Adrenal gland (tissue), 12 donors: ENCODE measurements around the gene PUSL1. TPM values are rescaled to one million over a fixed set of nuclear protein-coding genes. Genes with fewer than 3 reads are reported as not detected.

ENCODE experiments used
- DNase-seq, 7 donors: peaks; one replicate each; pipeline ENCODE4 v3.0.0-alpha.2; 2019 to 2020
- H3K27ac ChIP-seq, 5 donors: fragments of 200-600 bp; sonication (generic) in 4 of 5; 1 replicate in 3 of 5; 2 replicates in 2 of 5; pipeline versions ENCODE4 v1.5.1 to v1.8.0; 2016 to 2020; ENCODE audit warnings: mild to moderate bottlenecking in 1 of 5
- H3K27me3 ChIP-seq: fragments of 200-600 bp; 2 replicates; pipeline ENCODE4 v1.8.0; 2021
- H3K36me3 ChIP-seq, 2 donors: fragments of 200-600 bp; replicated peaks in 1 of 2; 1 replicate in 1 of 2; 2 replicates in 1 of 2; pipeline versions ENCODE4 v1.5.1 to v1.8.0; 2018 to 2022
- H3K4me1 ChIP-seq, 2 donors: fragments of 200-600 bp; replicated peaks in 1 of 2; 1 replicate in 1 of 2; 2 replicates in 1 of 2; pipeline versions ENCODE4 v1.5.1 to v1.8.0; 2018 to 2021
- H3K4me3 ChIP-seq, 4 donors: fragments of 200-600 bp; sonication (generic) in 3 of 4; one replicate each; pipeline ENCODE4 v1.5.1; 2016 to 2018
- H3K9me3 ChIP-seq, 3 donors: fragments of 200-600 bp; sonication (generic) in 1 of 3; replicated peaks in 1 of 3; 1 replicate in 2 of 3; 2 replicates in 1 of 3; pipeline versions ENCODE4 v1.5.1 to v1.8.0; 2016 to 2021
- CTCF ChIP-seq, 6 experiments: fragments of 450-650 bp in 4 of 6; fragments of 200-600 bp in 2 of 6; sonication (generic) in 1 of 6; IDR thresholded peaks; 1 replicate in 5 of 6; 2 replicates in 1 of 6; pipeline versions ENCODE4 v1.5.1 to v1.8.0; 2016 to 2021; ENCODE audit warnings: antibody characterized with exemption in 6 of 6, mild to moderate bottlenecking in 2 of 6, moderate library complexity in 1 of 6
- POLR2A ChIP-seq, 2 donors: fragments of 450-650 bp; IDR thresholded peaks; one replicate each; pipeline ENCODE4 v1.6.1; 2017; ENCODE audit warnings: antibody characterized with exemption in 2 of 2, mild to moderate bottlenecking in 2 of 2, moderate library complexity in 1 of 2
- WGBS, 4 donors: extraction: QIAGEN DNeasy Blood & Tissue Kit in 2 of 4; methylation state at CpG; one replicate each; pipeline versions ENCODE4 v1.1.5 to v1.1.7; 2013 to 2017; 5-methylcytosine and 5-hydroxymethylcytosine counted together
- intact Hi-C, 2 donors: fragments of 100-400 bp; cut with DNase I; formaldehyde crosslinking; loops; one replicate each; pipeline versions ENCODE4 v1.14.1 to v1.15.0; 2022 to 2023
- polyA plus RNA-seq, 3 donors: library from polyadenylated mRNA; stranded (reverse); fragments of 200-250 nt in 2 of 3; fragments of 350-450 nt in 1 of 3; fragmentation: Illumina TruSeq in 1 of 3; extraction: RNeasy Lipid Tissue Mini Kit (QIAGEN cat#74804) in 1 of 3; gene quantifications; one replicate each; pipeline ENCODE4 v1.2.3, GENCODE V29; 2013 to 2014
- total RNA-seq, 9 donors: library from RNA; depleted of rRNA in 4 of 9; stranded (reverse); fragments of >200 nt in 4 of 9; fragments of 120-200 nt in 1 of 9; fragmentation: NEBNext Ultra II Directional in 1 of 9; extraction: Animal tissue kit (Norgen Biotek cat#: 25700) in 1 of 9; gene quantifications; one replicate each; pipeline versions ENCODE4 v1.1.0 to v1.2.4, GENCODE V29; 2013 to 2023
- donor health status: healthy with polysubstance abuse.
- donor health status: Bipolar disorder and iron deficiency.
- donor health status: DM: yes; HTN: yes; CAD: no.
- donor health status: DM: no; HTN: no; CAD: no.
- donor health status: DM: no; HTN: no; CAD: no.
- donor health status: DM: yes; HTN: yes; CAD: no.

PUSL1 gene
- total and polyA plus RNA-seq, 12 donors: 2.5 to 43.8 (median 26.1) TPM

GRCh38 chr1:1264026-1264425 is 44.4 kb upstream of the PUSL1 start:
- 90 to 93% (median 91%) methylated on average over 8 to 9 of the region's 9 CpGs for WGBS, 4 donors
- no peak overlapping the region for H3K4me3 ChIP-seq
- intact Hi-C loops: no loop called here
- peaks cover 0 to 57% of the 10 kb centered on the region in 2 donors for H3K36me3 ChIP-seq
- DNase-seq: no peak
- H3K27me3 ChIP-seq: no peaks in the 10 kb centered on the region
- TF ChIP-seq CTCF (IDR thresholded peaks at IDR 0.05) (no peak), POLR2A (IDR thresholded peaks at IDR 0.05) (no peak)
- H3K27ac ChIP-seq: no peak overlapping the region
- no peaks in the 10 kb centered on the region for H3K9me3 ChIP-seq
- H3K4me1 ChIP-seq: no peaks in the 10 kb centered on the region

GRCh38 chr1:1264868-1265272 is 43.5 kb upstream of the PUSL1 start:
- Histone ChIP-seq H3K9me3 (no peaks in the 10 kb centered on the region), H3K4me1 (no peaks in the 10 kb centered on the region), H3K27me3 (no peaks in the 10 kb centered on the region), H3K4me3 (no peak overlapping the region), H3K36me3 (peaks cover 0 to 50% of the 10 kb centered on the region in 2 donors), H3K27ac (no peak overlapping the region)
- TF ChIP-seq POLR2A (IDR thresholded peaks at IDR 0.05): no peak
- TF ChIP-seq CTCF (IDR thresholded peaks at IDR 0.05): no peak
- WGBS, 4 donors: 80 to 85% (median 83%) methylated on average over 5 to 10 of the region's 10 CpGs
- DNase-seq: no peak
- intact Hi-C loops: no loop called here

- Histone ChIP-seq H3K9me3 (no peaks in the 10 kb centered on the region), H3K4me3 (no peak overlapping the region), H3K27ac (no peak overlapping the region), H3K36me3 (peaks cover 0 to 39% of the 10 kb centered on the region in 2 donors), H3K27me3 (no peaks in the 10 kb centered on the region), H3K4me1 (peaks cover 12 to 26% of the 10 kb centered on the region in 2 donors)
- intact Hi-C loops: no loop called here
- no peak for TF ChIP-seq CTCF (IDR thresholded peaks at IDR 0.05)
- no peak for TF ChIP-seq POLR2A (IDR thresholded peaks at IDR 0.05)
- DNase-seq: no peak
- 94 to 95% (median 94%) methylated on average over 34 to 39 of the region's 39 CpGs for WGBS, 4 donors
These were observed 40.7 kb upstream of the PUSL1 start for GRCh38 chr1:1267488-1268283.

GRCh38 chr1:1268284-1268682 is 40.1 kb upstream of the PUSL1 start:
- DNase-seq: no peak
- Histone ChIP-seq H3K4me3 (no peak overlapping the region), H3K4me1 (peaks cover 15 to 29% of the 10 kb centered on the region in 2 donors), H3K36me3 (peaks cover 0 to 33% of the 10 kb centered on the region in 2 donors), H3K27ac (no peak overlapping the region), H3K9me3 (no peaks in the 10 kb centered on the region), H3K27me3 (no peaks in the 10 kb centered on the region)
- 92 to 97% (median 96%) methylated on average over 13 of the region's 13 CpGs for WGBS, 4 donors
- intact Hi-C loops: no loop called here
- TF ChIP-seq CTCF (IDR thresholded peaks at IDR 0.05) (no peak), POLR2A (IDR thresholded peaks at IDR 0.05) (no peak)
